Measurements from ENCODE around the gene GDF11.

GDF11 gene

GRCh38 chr12:55743406-55744339 is 751 bp downstream of the GDF11 start (continued):
- TF ChIP-seq ZNF26 (tag by site-specific recombination; IDR thresholded peaks at IDR 0.05) (no peak), ZFHX2 (tag by site-specific recombination; conservative IDR thresholded peaks at IDR 0.05) (peak; percentile 37), ZBTB7A (tag by site-specific recombination; IDR thresholded peaks at IDR 0.05; ENCODE audit: low read depth) (no peak), ZNF645 (tag by site-specific recombination; IDR thresholded peaks at IDR 0.05) (no peak), ZNF148 (tag by site-specific recombination; IDR thresholded peaks at IDR 0.05; ENCODE audit: borderline replicate concordance) (no peak), ZNF623 (tag by site-specific recombination; IDR thresholded peaks at IDR 0.05) (no peak), ZNF19 (tag by site-specific recombination; IDR thresholded peaks at IDR 0.05; ENCODE audit: low read depth) (no peak), ZNF510 (tag by site-specific recombination; IDR thresholded peaks at IDR 0.05; ENCODE audit: insufficient replicate concordance) (no peak), IKZF3 (tag by site-specific recombination; IDR thresholded peaks at IDR 0.05) (no peak), ZNF174 (tag by site-specific recombination; IDR thresholded peaks at IDR 0.05) (no peak), ZNF558 (tag by site-specific recombination; IDR thresholded peaks at IDR 0.05) (no peak), ZNF488 (tag by site-specific recombination; IDR thresholded peaks at IDR 0.05) (no peak), ZNF37A (tag by site-specific recombination; IDR thresholded peaks at IDR 0.05) (no peak), KLF16 (tag by site-specific recombination; IDR thresholded peaks at IDR 0.05) (no peak), ZBTB48 (tag by site-specific recombination; IDR thresholded peaks at IDR 0.05) (no peak; the same call in 1 of the 2 replicates), ZNF660 (tag by site-specific recombination; IDR thresholded peaks at IDR 0.05) (no peak), ZNF747 (tag by site-specific recombination; IDR thresholded peaks at IDR 0.05) (no peak), ZBTB44 (tag by site-specific recombination; IDR thresholded peaks at IDR 0.05) (no peak), ZNF16 (tag by site-specific recombination; IDR thresholded peaks at IDR 0.05; ENCODE audit: low read depth) (no peak), ZNF658 (tag by site-specific recombination; IDR thresholded peaks at IDR 0.05) (no peak), OVOL3 (tag by site-specific recombination; IDR thresholded peaks at IDR 0.05) (no peak), ZNF140 (tag by site-specific recombination; IDR thresholded peaks at IDR 0.05) (no peak), ZBTB49 (tag by site-specific recombination; IDR thresholded peaks at IDR 0.05; ENCODE audit: low read depth) (no peak), ZNF544 (tag by site-specific recombination; IDR thresholded peaks at IDR 0.05) (no peak), ZNF202 (tag by site-specific recombination; IDR thresholded peaks at IDR 0.05; ENCODE audit: borderline replicate concordance) (no peak), PRDM6 (tag by site-specific recombination; IDR thresholded peaks at IDR 0.05) (no peak)
